OCI-LY3 (cell line): Measurements from ENCODE around the gene HSPA12B.

ENCODE experiments used
- H2AFZ ChIP-seq: fragments of 200-600, 300-600 bp; shearing (Covaris generic); 2 replicates; pipeline ENCODE4 v1.6.0; 2014; ENCODE audit warnings: antibody characterized with exemption, low read depth, low read length
- H3K27ac ChIP-seq: fragments of 200-600, 300-600 bp; sonication (generic); 2 replicates; pipeline ENCODE4 v1.5.1; 2014; ENCODE audit warnings: mild to moderate bottlenecking, low read length, moderate library complexity, mixed read lengths
- H3K27me3 ChIP-seq: fragments of 200-600, 300-600 bp; sonication (generic); 2 replicates; pipeline ENCODE4 v1.6.1; 2014; ENCODE audit warnings: low read depth, low read length, mixed read lengths
- H3K36me3 ChIP-seq: fragments of 200-600, 300-600 bp; sonication (generic); replicated peaks from 2 replicates; pipeline ENCODE3; 2014; ENCODE audit warnings: low read depth, low read length, mixed read lengths
- H3K4me1 ChIP-seq: fragments of 300-600, 200-600 bp; sonication (generic); 2 replicates; pipeline ENCODE4 v1.6.1; 2014; ENCODE audit warnings: low read length, mixed read lengths
- H3K4me2 ChIP-seq: fragments of 200-600, 300-600 bp; sonication (generic); 2 replicates; pipeline ENCODE4 v1.6.1; 2014; ENCODE audit warnings: low read length, mixed read lengths
- H3K4me3 ChIP-seq: fragments of 300-600, 200-600 bp; sonication (generic); 2 replicates; pipeline ENCODE4 v1.5.1; 2014; ENCODE audit warnings: antibody characterized with exemption, mild to moderate bottlenecking, low read length, moderate library complexity
- H3K79me2 ChIP-seq: fragments of 300-600, 200-600 bp; shearing (Covaris generic); 2 replicates; pipeline ENCODE4 v1.6.1; 2014; ENCODE audit warnings: mild to moderate bottlenecking, low read length, mixed read lengths
- H3K9ac ChIP-seq: fragments of 300-600, 200-600 bp; shearing (Covaris generic); 2 replicates; pipeline ENCODE4 v1.6.0; 2014; ENCODE audit warnings: mild to moderate bottlenecking, low read length, moderate library complexity
- H3K9me3 ChIP-seq: fragments of 200-600, 300-600 bp; shearing (Covaris generic); 2 replicates; pipeline ENCODE4 v1.6.1; 2014; ENCODE audit warnings: low read length, mixed read lengths; ENCODE audit not compliant: insufficient read depth
- H4K20me1 ChIP-seq: fragments of 200-600, 300-600 bp; sonication (generic); 2 replicates; pipeline ENCODE4 v1.6.1; 2016; ENCODE audit warnings: low read length, mixed read lengths; ENCODE audit not compliant: insufficient read depth
- CTCF ChIP-seq: fragments of 200-600, 300-600 bp; sonication (generic); IDR thresholded peaks from 2 replicates; pipeline ENCODE4 v1.5.1; 2014; ENCODE audit warnings: antibody characterized with exemption, low read length, low read depth
- EZH2phosphoT487 ChIP-seq: fragments of 200-600 bp; shearing (Covaris generic); IDR thresholded peaks from 2 replicates; pipeline ENCODE4 v1.6.1; 2018; ENCODE audit warnings: antibody characterized with exemption, mixed run types, low read depth

Gene HSPA12B

GRCh38 chr20:3758566-3758965 lies 26.1 kb downstream of the HSPA12B start:
- H3K36me3 ChIP-seq, result peaks cover 12% of the 10 kb centered on the region
- H3K4me3 ChIP-seq, result no peak overlapping the region
- H3K9me3 ChIP-seq, result no peaks in the 10 kb centered on the region
- H3K4me2 ChIP-seq, result no peak overlapping the region
- no peaks in the 10 kb centered on the region for H3K4me1 ChIP-seq
- no peak overlapping the region for H2AFZ ChIP-seq
- no peak overlapping the region for H3K27ac ChIP-seq
- H3K27me3 ChIP-seq, result no peaks in the 10 kb centered on the region
- no peaks in the 10 kb centered on the region for H3K79me2 ChIP-seq
- H3K9ac ChIP-seq, result no peak overlapping the region
- TF ChIP-seq CTCF, result no peak
- TF ChIP-seq EZH2phosphoT487, result no peak
- H4K20me1 ChIP-seq, result no peaks in the 10 kb centered on the region

GRCh38 chr20:3759316-3759823 lies 26.9 kb downstream of the HSPA12B start:
- no peak overlapping the region for H2AFZ ChIP-seq
- no peak for TF ChIP-seq CTCF
- TF ChIP-seq EZH2phosphoT487, result no peak
- no peaks in the 10 kb centered on the region for H4K20me1 ChIP-seq
- no peaks in the 10 kb centered on the region for H3K9me3 ChIP-seq
- no peak overlapping the region for H3K4me3 ChIP-seq
- H3K9ac ChIP-seq, result no peak overlapping the region
- H3K27ac ChIP-seq, result no peak overlapping the region
- no peak overlapping the region for H3K4me2 ChIP-seq
- peaks cover 12% of the 10 kb centered on the region for H3K36me3 ChIP-seq
- H3K4me1 ChIP-seq, result no peaks in the 10 kb centered on the region
- peaks cover 2% of the 10 kb centered on the region; the same call in 1 of the 2 replicates for H3K79me2 ChIP-seq
- H3K27me3 ChIP-seq, result no peaks in the 10 kb centered on the region

GRCh38 chr20:3759884-3760283 lies 27.4 kb downstream of the HSPA12B start:
- Histone ChIP-seq H3K4me3 (no peak overlapping the region), H3K9ac (no peak overlapping the region), H3K36me3 (peaks cover 8% of the 10 kb centered on the region), H3K4me2 (no peak overlapping the region), H3K9me3 (no peaks in the 10 kb centered on the region), H4K20me1 (no peaks in the 10 kb centered on the region), H3K27ac (no peak overlapping the region), H3K79me2 (peaks cover 7% of the 10 kb centered on the region), H3K4me1 (no peaks in the 10 kb centered on the region), H3K27me3 (no peaks in the 10 kb centered on the region), H2AFZ (no peak overlapping the region)
- no peak for TF ChIP-seq CTCF
- no peak for TF ChIP-seq EZH2phosphoT487

- H2AFZ ChIP-seq, result no peak overlapping the region
- H3K4me2 ChIP-seq, result no peak overlapping the region
- peaks cover 14% of the 10 kb centered on the region for H3K79me2 ChIP-seq
- no peak for TF ChIP-seq CTCF
- TF ChIP-seq EZH2phosphoT487, result no peak
- peaks cover 7% of the 10 kb centered on the region; the same call in 1 of the 2 replicates for H3K4me1 ChIP-seq
- no peak overlapping the region for H3K4me3 ChIP-seq
- no peaks in the 10 kb centered on the region for H4K20me1 ChIP-seq
- no peaks in the 10 kb centered on the region for H3K9me3 ChIP-seq
- no peak overlapping the region for H3K27ac ChIP-seq
- no peaks in the 10 kb centered on the region for H3K27me3 ChIP-seq
- peaks cover 8% of the 10 kb centered on the region for H3K36me3 ChIP-seq
- no peak overlapping the region for H3K9ac ChIP-seq
Observed at GRCh38 chr20:3760655-3761348, 28.3 kb downstream of the HSPA12B start.
